Measurements from ENCODE around the gene HELZ2. TPM values are rescaled to one million over a fixed set of nuclear protein-coding genes. Genes with fewer than 3 reads are reported as not detected.
"Not testable (repeated sequence)": the region's sequence is repeated elsewhere in the genome, so short reads cannot be mapped to it uniquely, and the experiment has no call there.

Gene HELZ2
- total RNA-seq, 1 donor from 2014 or later: 3.7 TPM

- DNase-seq (ENCODE audit: low spot score in 2 of 2) (no peak), FAIRE-seq (no peak)
Observed at GRCh38 chr20:63579017-63579694, 5.1 kb upstream of the HELZ2 start.

- no peak for FAIRE-seq
Observed at GRCh38 chr20:63578224-63579016, 4.4 kb upstream of the HELZ2 start.

GRCh38 chr20:63577317-63577894, 3.4 kb upstream of the HELZ2 start:
- no peak for FAIRE-seq
- no peak for DNase-seq (ENCODE audit: low spot score in 2 of 2)

More at GRCh38 chr20:63578224-63579016, 4.4 kb upstream of the HELZ2 start:
- no peak for DNase-seq (ENCODE audit: low spot score in 2 of 2)

- no peak for DNase-seq (ENCODE audit: low spot score in 2 of 2)
- FAIRE-seq: no peak
Observed at GRCh38 chr20:63576311-63576710, 2.3 kb upstream of the HELZ2 start.

- DNase-seq (ENCODE audit: low spot score in 2 of 2) (no peak), FAIRE-seq (no peak)
Observed at GRCh38 chr20:63574829-63575743, 1.0 kb upstream of the HELZ2 start.

GRCh38 chr20:63573647-63574131, 350 bp downstream of the HELZ2 start:
- no peak for DNase-seq (ENCODE audit: low spot score in 2 of 2)
- no peak for FAIRE-seq

GRCh38 chr20:63572788-63573646, 1.0 kb downstream of the HELZ2 start:
- FAIRE-seq: no peak
- no peak for DNase-seq (ENCODE audit: low spot score in 2 of 2)

GRCh38 chr20:63572071-63572787, 1.8 kb downstream of the HELZ2 start:
- DNase-seq (ENCODE audit: low spot score in 2 of 2): no peak
- FAIRE-seq: no peak

- FAIRE-seq; DNase-seq (ENCODE audit: low spot score in 2 of 2): not testable (repeated sequence)
Observed at GRCh38 chr20:63571087-63571478, 3.0 kb downstream of the HELZ2 start.

- DNase-seq (ENCODE audit: low spot score in 2 of 2) (no peak), FAIRE-seq (no peak)
Observed at GRCh38 chr20:63570281-63571086, 3.6 kb downstream of the HELZ2 start.

GRCh38 chr20:63568986-63569949, 4.8 kb downstream of the HELZ2 start:
- DNase-seq (ENCODE audit: low spot score in 2 of 2) (no peak), FAIRE-seq (no peak)

GRCh38 chr20:63568170-63568981, 5.7 kb downstream of the HELZ2 start:
- FAIRE-seq (no peak), DNase-seq (ENCODE audit: low spot score in 2 of 2) (no peak)

- no peak for DNase-seq (ENCODE audit: low spot score in 2 of 2)
- no peak for FAIRE-seq
Observed at GRCh38 chr20:63567386-63568169, 6.5 kb downstream of the HELZ2 start.

GRCh38 chr20:63567136-63567385, 7.0 kb downstream of the HELZ2 start:
- DNase-seq (ENCODE audit: low spot score in 2 of 2) (no peak), FAIRE-seq (no peak)

- no peak for FAIRE-seq
Observed at GRCh38 chr20:63566395-63567135, 7.5 kb downstream of the HELZ2 start.

More at GRCh38 chr20:63566395-63567135, 7.5 kb downstream of the HELZ2 start:
- DNase-seq (ENCODE audit: low spot score in 2 of 2): no peak

All from frontal cortex (tissue), 4 donors.